GM23338 (cell line): Measurements from ENCODE around the gene PHF21A.

Experiments
- CREB1 ChIP-seq: fragments of 250-450 bp; sonication (Bioruptor Pico); IDR thresholded peaks from 2 replicates; pipeline ENCODE4 v1.5.0; 2020; ENCODE audit warnings: low read depth, mild to moderate bottlenecking, moderate library complexity
- EZH2 ChIP-seq: fragments of 200-600 bp; sonication (generic); IDR thresholded peaks from one replicate; pipeline ENCODE4 v1.8.0; 2017; ENCODE audit warnings: antibody characterized with exemption, mild to moderate bottlenecking, low read depth; ENCODE audit not compliant: unreplicated experiment
- EZH2phosphoT487 ChIP-seq: fragments of 200-600 bp; sonication (generic); IDR thresholded peaks from one replicate; pipeline ENCODE4 v1.8.1; 2018; ENCODE audit warnings: antibody characterized with exemption; ENCODE audit not compliant: unreplicated experiment
- JUNB ChIP-seq: IDR thresholded peaks from one replicate; pipeline ENCODE4 v1.6.1; 2016; ENCODE audit warnings: antibody characterized with exemption; ENCODE audit not compliant: unreplicated experiment
- NANOG ChIP-seq: IDR thresholded peaks from 2 replicates; pipeline ENCODE4 v1.6.1; 2016; ENCODE audit warnings: antibody characterized with exemption, borderline replicate concordance
- POLR2AphosphoS5 ChIP-seq: IDR thresholded peaks from 2 replicates; pipeline ENCODE4 v1.6.1; 2016; ENCODE audit warnings: antibody characterized with exemption, low read depth
- STAT1 ChIP-seq: IDR thresholded peaks from one replicate; pipeline ENCODE4 v1.6.1; 2016; ENCODE audit warnings: antibody characterized with exemption; ENCODE audit not compliant: unreplicated experiment
- ZNF331 ChIP-seq: fragments of 250-450 bp; sonication (Bioruptor Pico); IDR thresholded peaks from 2 replicates; pipeline ENCODE4 v1.5.0; 2020; ENCODE audit warnings: low read depth, mild to moderate bottlenecking, moderate library complexity
- TF ChIP-seq, protein P1 (sequence below), 2 experiments: fragments of 200-600 bp in 1 of 2; sonication (generic) in 1 of 2; conservative IDR thresholded peaks; 2 replicates each; pipeline versions ENCODE4 v1.5.1 to v1.6.1; 2016 to 2017; ENCODE audit warnings: antibody characterized with exemption in 2 of 2, low read depth in 2 of 2, mild to moderate bottlenecking in 2 of 2, moderate library complexity in 1 of 2
- TF ChIP-seq, protein P2 (sequence below): IDR thresholded peaks from one replicate; pipeline ENCODE4 v1.6.1; 2018; ENCODE audit warnings: antibody characterized with exemption; ENCODE audit not compliant: unreplicated experiment
- TF ChIP-seq, protein P3 (sequence below): IDR thresholded peaks from 2 replicates; pipeline ENCODE4 v1.6.1; 2016; ENCODE audit warnings: antibody characterized with exemption
- TF ChIP-seq, protein P4 (sequence below): fragments of 250-450 bp; sonication (Bioruptor Pico); IDR thresholded peaks from 2 replicates; pipeline ENCODE4 v1.5.0; 2020; ENCODE audit warnings: mild to moderate bottlenecking, moderate library complexity

DNA sequence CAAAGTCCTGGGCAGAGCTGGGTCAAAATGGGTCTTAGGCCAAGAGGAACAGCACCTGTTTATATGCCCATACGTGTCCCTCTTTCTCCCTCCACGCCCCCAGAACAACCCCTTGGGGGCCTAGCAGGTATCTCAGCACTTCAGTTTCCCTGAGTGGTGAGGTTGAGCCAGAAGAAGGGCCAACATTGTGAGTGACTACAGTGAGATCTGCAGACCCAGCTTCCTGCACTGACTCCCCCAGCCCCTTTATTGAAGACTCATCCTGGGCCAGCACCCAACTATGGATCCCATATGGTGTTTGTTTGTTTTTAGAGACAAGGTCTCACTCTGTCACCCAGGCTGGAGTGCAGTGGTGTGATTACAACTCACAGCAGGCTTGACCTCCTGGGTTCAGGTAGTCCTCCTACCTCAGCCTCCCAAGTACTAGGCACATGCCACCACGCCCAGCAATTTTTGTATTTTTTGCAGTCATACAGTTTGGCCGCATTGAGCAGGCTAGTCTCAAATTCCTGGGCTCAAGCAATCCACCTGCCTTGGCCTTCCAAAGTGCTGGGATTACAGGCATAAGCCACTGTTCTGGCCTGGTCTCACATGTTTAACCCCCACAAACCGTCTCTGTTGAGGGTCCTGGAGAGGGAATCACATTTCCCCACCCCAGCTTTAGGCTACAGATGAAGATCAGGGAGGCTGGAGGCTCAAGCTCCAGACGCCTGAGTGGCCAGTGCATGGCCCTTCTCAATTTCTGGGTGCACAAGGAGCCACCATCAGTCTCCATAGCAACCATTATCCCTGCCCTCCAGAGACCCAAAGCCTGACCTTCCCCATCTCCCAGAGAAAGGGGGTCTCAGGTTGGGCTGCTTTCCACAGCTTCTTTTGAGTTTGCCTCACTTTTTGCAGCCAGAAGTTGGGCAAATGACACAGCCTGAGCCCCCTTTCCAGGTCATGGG is 200.4 kb downstream of the PHF21A start:
- TF ChIP-seq, protein P1, sequence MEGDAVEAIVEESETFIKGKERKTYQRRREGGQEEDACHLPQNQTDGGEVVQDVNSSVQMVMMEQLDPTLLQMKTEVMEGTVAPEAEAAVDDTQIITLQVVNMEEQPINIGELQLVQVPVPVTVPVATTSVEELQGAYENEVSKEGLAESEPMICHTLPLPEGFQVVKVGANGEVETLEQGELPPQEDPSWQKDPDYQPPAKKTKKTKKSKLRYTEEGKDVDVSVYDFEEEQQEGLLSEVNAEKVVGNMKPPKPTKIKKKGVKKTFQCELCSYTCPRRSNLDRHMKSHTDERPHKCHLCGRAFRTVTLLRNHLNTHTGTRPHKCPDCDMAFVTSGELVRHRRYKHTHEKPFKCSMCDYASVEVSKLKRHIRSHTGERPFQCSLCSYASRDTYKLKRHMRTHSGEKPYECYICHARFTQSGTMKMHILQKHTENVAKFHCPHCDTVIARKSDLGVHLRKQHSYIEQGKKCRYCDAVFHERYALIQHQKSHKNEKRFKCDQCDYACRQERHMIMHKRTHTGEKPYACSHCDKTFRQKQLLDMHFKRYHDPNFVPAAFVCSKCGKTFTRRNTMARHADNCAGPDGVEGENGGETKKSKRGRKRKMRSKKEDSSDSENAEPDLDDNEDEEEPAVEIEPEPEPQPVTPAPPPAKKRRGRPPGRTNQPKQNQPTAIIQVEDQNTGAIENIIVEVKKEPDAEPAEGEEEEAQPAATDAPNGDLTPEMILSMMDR (conservative IDR thresholded peaks at IDR 0.05; ENCODE audit: low read depth in 2 of 2): no peak
- TF ChIP-seq EZH2 (no peak), CREB1 (CRISPR knock-in tag) (no peak), POLR2AphosphoS5 (no peak), ZNF331 (CRISPR knock-in tag) (no peak), STAT1 (no peak), JUNB (no peak), EZH2phosphoT487 (no peak), NANOG (no peak)
- TF ChIP-seq, protein P2, sequence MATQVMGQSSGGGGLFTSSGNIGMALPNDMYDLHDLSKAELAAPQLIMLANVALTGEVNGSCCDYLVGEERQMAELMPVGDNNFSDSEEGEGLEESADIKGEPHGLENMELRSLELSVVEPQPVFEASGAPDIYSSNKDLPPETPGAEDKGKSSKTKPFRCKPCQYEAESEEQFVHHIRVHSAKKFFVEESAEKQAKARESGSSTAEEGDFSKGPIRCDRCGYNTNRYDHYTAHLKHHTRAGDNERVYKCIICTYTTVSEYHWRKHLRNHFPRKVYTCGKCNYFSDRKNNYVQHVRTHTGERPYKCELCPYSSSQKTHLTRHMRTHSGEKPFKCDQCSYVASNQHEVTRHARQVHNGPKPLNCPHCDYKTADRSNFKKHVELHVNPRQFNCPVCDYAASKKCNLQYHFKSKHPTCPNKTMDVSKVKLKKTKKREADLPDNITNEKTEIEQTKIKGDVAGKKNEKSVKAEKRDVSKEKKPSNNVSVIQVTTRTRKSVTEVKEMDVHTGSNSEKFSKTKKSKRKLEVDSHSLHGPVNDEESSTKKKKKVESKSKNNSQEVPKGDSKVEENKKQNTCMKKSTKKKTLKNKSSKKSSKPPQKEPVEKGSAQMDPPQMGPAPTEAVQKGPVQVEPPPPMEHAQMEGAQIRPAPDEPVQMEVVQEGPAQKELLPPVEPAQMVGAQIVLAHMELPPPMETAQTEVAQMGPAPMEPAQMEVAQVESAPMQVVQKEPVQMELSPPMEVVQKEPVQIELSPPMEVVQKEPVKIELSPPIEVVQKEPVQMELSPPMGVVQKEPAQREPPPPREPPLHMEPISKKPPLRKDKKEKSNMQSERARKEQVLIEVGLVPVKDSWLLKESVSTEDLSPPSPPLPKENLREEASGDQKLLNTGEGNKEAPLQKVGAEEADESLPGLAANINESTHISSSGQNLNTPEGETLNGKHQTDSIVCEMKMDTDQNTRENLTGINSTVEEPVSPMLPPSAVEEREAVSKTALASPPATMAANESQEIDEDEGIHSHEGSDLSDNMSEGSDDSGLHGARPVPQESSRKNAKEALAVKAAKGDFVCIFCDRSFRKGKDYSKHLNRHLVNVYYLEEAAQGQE: no peak
- TF ChIP-seq, protein P3, sequence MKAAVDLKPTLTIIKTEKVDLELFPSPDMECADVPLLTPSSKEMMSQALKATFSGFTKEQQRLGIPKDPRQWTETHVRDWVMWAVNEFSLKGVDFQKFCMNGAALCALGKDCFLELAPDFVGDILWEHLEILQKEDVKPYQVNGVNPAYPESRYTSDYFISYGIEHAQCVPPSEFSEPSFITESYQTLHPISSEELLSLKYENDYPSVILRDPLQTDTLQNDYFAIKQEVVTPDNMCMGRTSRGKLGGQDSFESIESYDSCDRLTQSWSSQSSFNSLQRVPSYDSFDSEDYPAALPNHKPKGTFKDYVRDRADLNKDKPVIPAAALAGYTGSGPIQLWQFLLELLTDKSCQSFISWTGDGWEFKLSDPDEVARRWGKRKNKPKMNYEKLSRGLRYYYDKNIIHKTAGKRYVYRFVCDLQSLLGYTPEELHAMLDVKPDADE: no peak
- TF ChIP-seq, protein P4, sequence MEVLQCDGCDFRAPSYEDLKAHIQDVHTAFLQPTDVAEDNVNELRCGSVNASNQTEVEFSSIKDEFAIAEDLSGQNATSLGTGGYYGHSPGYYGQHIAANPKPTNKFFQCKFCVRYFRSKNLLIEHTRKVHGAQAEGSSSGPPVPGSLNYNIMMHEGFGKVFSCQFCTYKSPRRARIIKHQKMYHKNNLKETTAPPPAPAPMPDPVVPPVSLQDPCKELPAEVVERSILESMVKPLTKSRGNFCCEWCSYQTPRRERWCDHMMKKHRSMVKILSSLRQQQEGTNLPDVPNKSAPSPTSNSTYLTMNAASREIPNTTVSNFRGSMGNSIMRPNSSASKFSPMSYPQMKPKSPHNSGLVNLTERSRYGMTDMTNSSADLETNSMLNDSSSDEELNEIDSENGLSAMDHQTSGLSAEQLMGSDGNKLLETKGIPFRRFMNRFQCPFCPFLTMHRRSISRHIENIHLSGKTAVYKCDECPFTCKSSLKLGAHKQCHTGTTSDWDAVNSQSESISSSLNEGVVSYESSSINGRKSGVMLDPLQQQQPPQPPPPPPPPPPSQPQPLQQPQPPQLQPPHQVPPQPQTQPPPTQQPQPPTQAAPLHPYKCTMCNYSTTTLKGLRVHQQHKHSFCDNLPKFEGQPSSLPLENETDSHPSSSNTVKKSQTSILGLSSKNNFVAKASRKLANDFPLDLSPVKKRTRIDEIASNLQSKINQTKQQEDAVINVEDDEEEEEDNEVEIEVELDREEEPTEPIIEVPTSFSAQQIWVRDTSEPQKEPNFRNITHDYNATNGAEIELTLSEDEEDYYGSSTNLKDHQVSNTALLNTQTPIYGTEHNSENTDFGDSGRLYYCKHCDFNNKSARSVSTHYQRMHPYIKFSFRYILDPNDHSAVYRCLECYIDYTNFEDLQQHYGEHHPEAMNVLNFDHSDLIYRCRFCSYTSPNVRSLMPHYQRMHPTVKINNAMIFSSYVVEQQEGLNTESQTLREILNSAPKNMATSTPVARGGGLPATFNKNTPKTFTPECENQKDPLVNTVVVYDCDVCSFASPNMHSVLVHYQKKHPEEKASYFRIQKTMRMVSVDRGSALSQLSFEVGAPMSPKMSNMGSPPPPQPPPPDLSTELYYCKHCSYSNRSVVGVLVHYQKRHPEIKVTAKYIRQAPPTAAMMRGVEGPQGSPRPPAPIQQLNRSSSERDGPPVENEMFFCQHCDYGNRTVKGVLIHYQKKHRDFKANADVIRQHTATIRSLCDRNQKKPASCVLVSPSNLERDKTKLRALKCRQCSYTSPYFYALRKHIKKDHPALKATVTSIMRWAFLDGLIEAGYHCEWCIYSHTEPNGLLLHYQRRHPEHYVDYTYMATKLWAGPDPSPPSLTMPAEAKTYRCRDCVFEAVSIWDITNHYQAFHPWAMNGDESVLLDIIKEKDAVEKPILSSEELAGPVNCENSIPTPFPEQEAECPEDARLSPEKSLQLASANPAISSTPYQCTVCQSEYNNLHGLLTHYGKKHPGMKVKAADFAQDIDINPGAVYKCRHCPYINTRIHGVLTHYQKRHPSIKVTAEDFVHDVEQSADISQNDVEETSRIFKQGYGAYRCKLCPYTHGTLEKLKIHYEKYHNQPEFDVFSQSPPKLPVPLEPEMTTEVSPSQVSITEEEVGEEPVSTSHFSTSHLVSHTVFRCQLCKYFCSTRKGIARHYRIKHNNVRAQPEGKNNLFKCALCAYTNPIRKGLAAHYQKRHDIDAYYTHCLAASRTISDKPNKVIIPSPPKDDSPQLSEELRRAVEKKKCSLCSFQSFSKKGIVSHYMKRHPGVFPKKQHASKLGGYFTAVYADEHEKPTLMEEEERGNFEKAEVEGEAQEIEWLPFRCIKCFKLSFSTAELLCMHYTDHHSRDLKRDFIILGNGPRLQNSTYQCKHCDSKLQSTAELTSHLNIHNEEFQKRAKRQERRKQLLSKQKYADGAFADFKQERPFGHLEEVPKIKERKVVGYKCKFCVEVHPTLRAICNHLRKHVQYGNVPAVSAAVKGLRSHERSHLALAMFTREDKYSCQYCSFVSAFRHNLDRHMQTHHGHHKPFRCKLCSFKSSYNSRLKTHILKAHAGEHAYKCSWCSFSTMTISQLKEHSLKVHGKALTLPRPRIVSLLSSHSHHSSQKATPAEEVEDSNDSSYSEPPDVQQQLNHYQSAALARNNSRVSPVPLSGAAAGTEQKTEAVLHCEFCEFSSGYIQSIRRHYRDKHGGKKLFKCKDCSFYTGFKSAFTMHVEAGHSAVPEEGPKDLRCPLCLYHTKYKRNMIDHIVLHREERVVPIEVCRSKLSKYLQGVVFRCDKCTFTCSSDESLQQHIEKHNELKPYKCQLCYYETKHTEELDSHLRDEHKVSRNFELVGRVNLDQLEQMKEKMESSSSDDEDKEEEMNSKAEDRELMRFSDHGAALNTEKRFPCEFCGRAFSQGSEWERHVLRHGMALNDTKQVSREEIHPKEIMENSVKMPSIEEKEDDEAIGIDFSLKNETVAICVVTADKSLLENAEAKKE (CRISPR knock-in tag): no peak
